Activated CD4-positive, alpha-beta T cell treated with anti-CD3 and anti-CD28 coated beads for 1 hour (primary cell): ENCODE data around the gene PNMT.

Experiments
- DNase-seq: peaks from one replicate; pipeline ENCODE4 v3.0.0-alpha.2; 2020

Gene PNMT

GRCh38 chr17:39667945-39668924 is at the start of gene PNMT:
Gene PNMT (plus strand): TSS chr17:39668453. CDS start chr17:39668476, 23 bp downstream.
- peak; percentile 54 for DNase-seq

GRCh38 chr17:39618956-39619785 is 49.1 kb upstream of the PNMT start:
- no peak for DNase-seq

GRCh38 chr17:39619786-39620101 is 48.5 kb upstream of the PNMT start:
- DNase-seq = no peak

- peak; percentile 85 for DNase-seq
Measured at GRCh38 chr17:39621523-39622379, 46.5 kb upstream of the PNMT start.

GRCh38 chr17:39622380-39623006 is 45.8 kb upstream of the PNMT start:
- no peak for DNase-seq

GRCh38 chr17:39623356-39623950 is 44.8 kb upstream of the PNMT start:
- peak; percentile 75 for DNase-seq

- no peak for DNase-seq
Measured at GRCh38 chr17:39624313-39624712, 43.9 kb upstream of the PNMT start.

- no peak for DNase-seq
Measured at GRCh38 chr17:39625198-39625785, 43.0 kb upstream of the PNMT start.

- no peak for DNase-seq
Measured at GRCh38 chr17:39626171-39627046, 41.8 kb upstream of the PNMT start, which contains the start of gene PPP1R1B. Gene PPP1R1B (plus strand): TSS chr17:39626952. CDS start chr17:39627393, 441 bp downstream.

GRCh38 chr17:39627047-39627711 is 41.1 kb upstream of the PNMT start:
- no peak for DNase-seq

- DNase-seq = no peak
Measured at GRCh38 chr17:39627712-39628516, 40.3 kb upstream of the PNMT start.

- no peak for DNase-seq
Measured at GRCh38 chr17:39628655-39629493, 39.4 kb upstream of the PNMT start.

- no peak for DNase-seq
Measured at GRCh38 chr17:39629494-39629880, 38.8 kb upstream of the PNMT start.

- DNase-seq = no peak
Measured at GRCh38 chr17:39629898-39630297, 38.4 kb upstream of the PNMT start.

- no peak for DNase-seq
Measured at GRCh38 chr17:39631403-39631802, 36.9 kb upstream of the PNMT start.

GRCh38 chr17:39632153-39632941 is 35.9 kb upstream of the PNMT start:
- no peak for DNase-seq

GRCh38 chr17:39633570-39634183 is 34.6 kb upstream of the PNMT start:
- no peak for DNase-seq
